Mucosa of descending colon (tissue), 3 donors: ENCODE results near the gene MAPKAP1. TPM values are rescaled to one million over a fixed set of nuclear protein-coding genes. Genes with fewer than 3 reads are reported as not detected.

Experiments used
- ATAC-seq: fragments of 200-7000 bp; cut with Tn5 transposase; one replicate; pipeline ENCODE4 v1.9.1; 2020; ENCODE audit warnings: mild to moderate bottlenecking, moderate library complexity
- DNase-seq, 3 donors: peaks; one replicate each; pipeline ENCODE4 v3.0.0-alpha.2; 2020
- H3K36me3 ChIP-seq: fragments of 200-600 bp; one replicate; pipeline ENCODE4 v1.8.0; 2021; ENCODE audit warnings: low read depth, mild to moderate bottlenecking
- H3K4me1 ChIP-seq: fragments of 200-600 bp; one replicate; pipeline ENCODE4 v1.8.0; 2021; ENCODE audit warnings: low read depth, mild to moderate bottlenecking
- H3K4me3 ChIP-seq: fragments of 200-600 bp; one replicate; pipeline ENCODE4 v1.8.0; 2021; ENCODE audit warnings: mild to moderate bottlenecking
- H3K9me3 ChIP-seq: fragments of 200-600 bp; one replicate; pipeline ENCODE4 v1.8.0; 2021; ENCODE audit warnings: mild to moderate bottlenecking
- intact Hi-C, 2 donors: fragments of 100-400 bp; cut with DNase I in 1 of 2; cut with micrococcal nuclease in 1 of 2; formaldehyde crosslinking; loops; one replicate each; pipeline versions ENCODE4 v1.11.0 to v1.11.1; 2022; cut with DNase I, micrococcal nuclease
- total RNA-seq, 3 donors: library from RNA; stranded (reverse); fragmentation: NEBNext Ultra II Directional in 2 of 3; extraction: Animal tissue kit (Norgen Biotek cat#: 25700) in 2 of 3; gene quantifications; one replicate each; pipeline versions ENCODE4 v1.2.1 to v1.2.4, GENCODE V29; 2021 to 2023
- TF ChIP-seq, protein P1 (sequence below): fragments of 200-600 bp; IDR thresholded peaks from one replicate; pipeline ENCODE4 v1.8.0; 2022; ENCODE audit warnings: antibody characterized with exemption, mild to moderate bottlenecking
- donor health status: DM: no; HTN: no; CAD: no; lungs with moderate emphysema.
- donor health status: DM: no; HTN: no; CAD: no.
- donor health status: DM: no; HTN: yes; CAD: no.

Gene MAPKAP1
- total RNA-seq, 3 donors from 2014 or later, result 73.2 to 98.4 (median 84.9) TPM

- Histone ChIP-seq H3K4me3 (no peak overlapping the region), H3K4me1 (no peaks in the 10 kb centered on the region), H3K9me3 (no peaks in the 10 kb centered on the region), H3K36me3 (no peaks in the 10 kb centered on the region)
- TF ChIP-seq, protein P1, sequence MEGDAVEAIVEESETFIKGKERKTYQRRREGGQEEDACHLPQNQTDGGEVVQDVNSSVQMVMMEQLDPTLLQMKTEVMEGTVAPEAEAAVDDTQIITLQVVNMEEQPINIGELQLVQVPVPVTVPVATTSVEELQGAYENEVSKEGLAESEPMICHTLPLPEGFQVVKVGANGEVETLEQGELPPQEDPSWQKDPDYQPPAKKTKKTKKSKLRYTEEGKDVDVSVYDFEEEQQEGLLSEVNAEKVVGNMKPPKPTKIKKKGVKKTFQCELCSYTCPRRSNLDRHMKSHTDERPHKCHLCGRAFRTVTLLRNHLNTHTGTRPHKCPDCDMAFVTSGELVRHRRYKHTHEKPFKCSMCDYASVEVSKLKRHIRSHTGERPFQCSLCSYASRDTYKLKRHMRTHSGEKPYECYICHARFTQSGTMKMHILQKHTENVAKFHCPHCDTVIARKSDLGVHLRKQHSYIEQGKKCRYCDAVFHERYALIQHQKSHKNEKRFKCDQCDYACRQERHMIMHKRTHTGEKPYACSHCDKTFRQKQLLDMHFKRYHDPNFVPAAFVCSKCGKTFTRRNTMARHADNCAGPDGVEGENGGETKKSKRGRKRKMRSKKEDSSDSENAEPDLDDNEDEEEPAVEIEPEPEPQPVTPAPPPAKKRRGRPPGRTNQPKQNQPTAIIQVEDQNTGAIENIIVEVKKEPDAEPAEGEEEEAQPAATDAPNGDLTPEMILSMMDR, result no peak
- no peak for ATAC-seq
- intact Hi-C loops, result no loop called here
- DNase-seq, result peak in 1 of 3 donors; percentile 29
Measured at GRCh38 chr9:125431012-125431305, 276.0 kb downstream of the MAPKAP1 start.

DNA sequence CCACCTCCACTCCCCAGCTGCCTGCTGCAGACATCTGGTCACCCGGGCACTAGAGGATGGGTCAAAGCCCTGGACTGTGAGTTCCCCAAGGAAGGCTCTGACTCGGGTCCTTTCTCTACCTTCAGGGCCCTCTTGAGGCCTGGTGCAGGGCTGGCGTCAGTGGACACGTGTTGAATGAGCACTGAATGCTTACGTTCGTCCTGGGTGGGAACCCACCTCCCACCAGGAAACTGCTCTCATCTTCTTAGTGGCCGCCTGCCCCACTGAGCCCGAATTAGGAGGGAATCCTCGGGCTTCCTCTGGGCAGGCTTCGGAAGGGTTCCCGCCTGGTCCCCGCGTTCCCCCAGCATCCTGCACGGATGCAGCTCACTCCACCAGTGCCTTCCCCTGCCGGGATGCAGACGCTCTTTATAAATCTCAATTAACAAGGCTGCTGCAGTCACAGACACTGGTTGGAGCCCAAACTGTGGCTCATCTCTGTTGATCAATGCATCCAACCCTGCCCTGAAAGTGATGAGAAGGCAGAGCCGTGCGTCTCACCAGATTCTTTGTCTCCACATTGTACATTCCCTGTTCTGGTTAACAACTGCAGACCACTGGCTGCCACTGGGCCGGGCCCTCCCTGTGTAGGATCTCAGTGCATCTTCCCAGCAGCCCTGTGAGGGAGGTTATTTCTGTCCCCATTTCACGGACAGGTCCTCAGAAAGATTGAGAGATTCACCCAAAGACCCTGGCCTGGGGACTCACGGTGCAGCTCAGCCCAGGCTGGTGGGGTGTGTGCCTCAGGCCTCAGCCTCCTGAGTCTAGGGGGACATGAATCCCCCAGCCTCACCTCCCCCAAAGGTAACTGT, 276.6 kb downstream of the MAPKAP1 start:
- peak in 1 of 3 donors; percentile 18 for DNase-seq
- no peak for ATAC-seq
- Histone ChIP-seq H3K9me3 (no peaks in the 10 kb centered on the region), H3K36me3 (no peaks in the 10 kb centered on the region), H3K4me1 (no peaks in the 10 kb centered on the region), H3K4me3 (no peak overlapping the region)
- intact Hi-C loops, result no loop called here
- TF ChIP-seq, protein P1, result no peak

DNA sequence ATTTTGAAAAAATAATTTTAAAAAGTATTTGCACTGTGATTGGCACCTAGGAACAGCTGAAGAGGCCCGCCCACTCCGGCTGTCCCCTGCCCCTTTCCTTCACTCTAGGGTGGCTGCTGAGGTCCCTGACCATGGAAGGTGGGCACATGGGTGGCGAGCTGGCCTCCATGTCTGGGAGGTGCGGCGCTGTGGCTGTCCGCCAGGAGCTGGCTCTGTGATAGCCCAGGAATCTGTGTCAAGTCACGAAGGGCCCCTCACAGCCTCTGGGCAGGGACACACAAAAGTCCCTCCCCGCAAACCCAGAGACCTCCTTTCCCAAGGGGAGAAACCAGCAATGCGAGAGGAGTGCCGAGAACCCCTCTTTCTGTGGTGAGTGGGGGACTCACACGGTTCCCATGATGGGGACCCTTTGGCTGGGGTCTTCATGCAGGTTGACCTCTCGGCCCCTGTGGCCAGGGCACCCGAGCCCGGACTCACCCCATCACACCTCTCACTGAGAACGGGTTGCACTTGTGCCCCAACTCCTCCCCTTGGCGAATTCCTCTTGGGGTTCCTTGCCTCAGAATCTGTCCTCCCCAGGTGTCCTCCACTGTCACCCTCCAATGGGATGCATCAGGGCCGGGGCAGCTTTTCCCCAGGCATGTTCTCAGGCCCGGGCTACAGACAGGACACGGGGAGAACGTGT, 277.4 kb downstream of the MAPKAP1 start:
- Histone ChIP-seq H3K4me3 (no peak overlapping the region), H3K4me1 (no peaks in the 10 kb centered on the region), H3K36me3 (no peaks in the 10 kb centered on the region), H3K9me3 (no peaks in the 10 kb centered on the region)
- intact Hi-C loops, result no loop called here
- TF ChIP-seq, protein P1, result no peak
- DNase-seq (peak in 1 of 3 donors; percentile 47), ATAC-seq (no peak)

- Histone ChIP-seq H3K4me3 (no peak overlapping the region), H3K9me3 (no peaks in the 10 kb centered on the region), H3K36me3 (no peaks in the 10 kb centered on the region), H3K4me1 (no peaks in the 10 kb centered on the region)
- TF ChIP-seq, protein P1, result no peak
- peak in 1 of 3 donors; percentile 39 for DNase-seq
- no peak for ATAC-seq
- intact Hi-C loops, result no loop called here
Measured at GRCh38 chr9:125428902-125429467, 278.0 kb downstream of the MAPKAP1 start.

GRCh38 chr9:125428060-125428901, 278.7 kb downstream of the MAPKAP1 start:
- TF ChIP-seq, protein P1, result no peak
- Histone ChIP-seq H3K9me3 (no peaks in the 10 kb centered on the region), H3K36me3 (no peaks in the 10 kb centered on the region), H3K4me1 (no peaks in the 10 kb centered on the region), H3K4me3 (no peak overlapping the region)
- peak; percentile 60 for ATAC-seq
- peak in 2 of 3 donors; percentile 34 to 48 for DNase-seq
- intact Hi-C loops, result no loop called here
